Stimulated activated naive B cell treated with anti-CD40 and anti-IgM and Interleukin-4, amounts not matched to agents 10 μg/mL and 1 μg/mL and 100 μg/mL, for 72 hours (primary cell): ENCODE results near the gene ZMPSTE24.
A peak's percentile ranks its signal among the peaks of the same experiment; 100 is the strongest.
"Not testable (repeated sequence)": the region's sequence is repeated elsewhere in the genome, so short reads cannot be mapped to it uniquely, and the experiment has no call there.

ENCODE experiments used
- ATAC-seq, 2 donors: fragments of 150-1000 bp; cut with Tn5 transposase; replicated peaks; 2 replicates each; pipeline ENCODE4 v1.10.0; 2021; ENCODE audit warnings: moderate library complexity in 1 of 2
- DNase-seq: peaks from one replicate; pipeline ENCODE4 v3.0.0; 2021
- H3K27ac Mint-ChIP-seq: one replicate; pipeline ENCODE4 v1.8.0; 2022; ENCODE audit warnings: mild to moderate bottlenecking, mixed read lengths
- H3K27me3 Mint-ChIP-seq, 2 donors: one replicate each; pipeline ENCODE4 v1.8.0; 2022; ENCODE audit warnings: mixed read lengths in 2 of 2
- H3K36me3 Mint-ChIP-seq, 2 donors: one replicate each; pipeline ENCODE4 v1.8.0; 2022; ENCODE audit warnings: mixed read lengths in 2 of 2, mild to moderate bottlenecking in 1 of 2
- H3K4me1 Mint-ChIP-seq, 2 donors: one replicate each; pipeline ENCODE4 v1.8.0; 2022; ENCODE audit warnings: mixed read lengths in 2 of 2, mild to moderate bottlenecking in 1 of 2
- H3K4me3 Mint-ChIP-seq, 2 donors: one replicate each; pipeline ENCODE4 v1.8.0; 2022; ENCODE audit warnings: mild to moderate bottlenecking in 2 of 2, mixed read lengths in 2 of 2, moderate library complexity in 1 of 2
- H3K9me3 Mint-ChIP-seq, 2 donors: one replicate each; pipeline ENCODE4 v1.8.0; 2022; ENCODE audit warnings: mixed read lengths in 2 of 2, mild to moderate bottlenecking in 1 of 2

The ZMPSTE24 gene

DNA sequence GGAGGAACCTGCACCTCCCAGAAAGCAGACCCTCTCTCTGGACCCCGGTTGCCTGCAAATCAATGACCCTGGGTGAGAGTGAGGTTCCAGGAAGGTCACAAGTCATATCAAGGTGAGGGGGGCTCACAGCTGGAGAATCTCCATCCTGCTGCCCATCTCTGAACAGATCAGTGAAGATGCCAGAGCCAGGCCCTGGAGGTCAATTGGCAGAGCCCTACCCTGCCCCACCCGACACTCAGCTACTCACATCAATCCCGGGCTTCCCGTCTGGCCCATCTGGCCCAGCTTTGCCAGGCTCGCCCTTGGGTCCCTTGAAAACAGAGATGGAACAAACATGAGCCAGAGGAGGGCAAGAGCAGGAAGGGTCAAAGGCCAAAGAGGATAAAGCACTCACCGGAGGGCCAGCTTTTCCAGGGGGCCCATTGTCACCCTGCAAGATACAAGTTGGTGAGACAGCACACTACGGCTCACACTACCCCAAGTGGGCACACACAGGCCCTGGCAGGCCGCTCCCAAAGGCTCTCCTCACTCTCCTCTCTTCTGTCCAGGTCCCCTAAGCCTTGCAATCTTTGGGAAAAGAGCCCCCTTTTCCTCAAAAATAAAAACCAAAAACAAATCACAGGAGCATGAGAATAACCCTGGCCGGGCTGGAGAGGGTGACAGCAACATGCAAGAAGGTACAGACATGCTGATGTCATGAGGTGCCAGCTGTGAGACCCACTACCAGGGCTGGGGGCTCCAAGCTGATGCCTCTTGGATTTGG is 56.1 kb downstream of the ZMPSTE24 start:
- peak overlapping the region; percentile 61 to 80 for H3K4me3 Mint-ChIP-seq
- H3K27ac Mint-ChIP-seq, result peak overlapping the region; percentile 95
- peaks cover 7% of the 10 kb centered on the region in 2 donors for H3K27me3 Mint-ChIP-seq
- ATAC-seq (no peak), DNase-seq (no peak)
- peaks cover 0 to 5% of the 10 kb centered on the region in 2 donors for H3K36me3 Mint-ChIP-seq
- H3K4me1 Mint-ChIP-seq, result peaks cover 43 to 71% of the 10 kb centered on the region in 2 donors
- H3K9me3 Mint-ChIP-seq, result peaks cover 0 to 2% of the 10 kb centered on the region in 2 donors

- Mint-ChIP-seq H3K4me3 (peak overlapping the region; percentile 85 to 90), H3K4me1 (peaks cover 43 to 71% of the 10 kb centered on the region in 2 donors), H3K36me3 (peaks cover 0 to 5% of the 10 kb centered on the region in 2 donors), H3K9me3 (peaks cover 0 to 2% of the 10 kb centered on the region in 2 donors), H3K27me3 (peaks cover 7% of the 10 kb centered on the region in 2 donors), H3K27ac (peak overlapping the region; percentile 91)
- no peak for DNase-seq
- no peak for ATAC-seq
These were observed 56.7 kb downstream of the ZMPSTE24 start for GRCh38 chr1:40314721-40315238.

- peak overlapping the region; percentile 85 to 90 for H3K4me3 Mint-ChIP-seq
- peaks cover 7% of the 10 kb centered on the region in 2 donors for H3K27me3 Mint-ChIP-seq
- peak; percentile 63 to 65 for ATAC-seq
- peak overlapping the region; percentile 91 for H3K27ac Mint-ChIP-seq
- H3K4me1 Mint-ChIP-seq, result peaks cover 43 to 69% of the 10 kb centered on the region in 2 donors
- peak; percentile 83 for DNase-seq
- peaks cover 0 to 2% of the 10 kb centered on the region in 2 donors for H3K9me3 Mint-ChIP-seq
- peaks cover 0 to 5% of the 10 kb centered on the region in 2 donors for H3K36me3 Mint-ChIP-seq
These were observed 57.3 kb downstream of the ZMPSTE24 start for GRCh38 chr1:40315239-40315794.

DNA sequence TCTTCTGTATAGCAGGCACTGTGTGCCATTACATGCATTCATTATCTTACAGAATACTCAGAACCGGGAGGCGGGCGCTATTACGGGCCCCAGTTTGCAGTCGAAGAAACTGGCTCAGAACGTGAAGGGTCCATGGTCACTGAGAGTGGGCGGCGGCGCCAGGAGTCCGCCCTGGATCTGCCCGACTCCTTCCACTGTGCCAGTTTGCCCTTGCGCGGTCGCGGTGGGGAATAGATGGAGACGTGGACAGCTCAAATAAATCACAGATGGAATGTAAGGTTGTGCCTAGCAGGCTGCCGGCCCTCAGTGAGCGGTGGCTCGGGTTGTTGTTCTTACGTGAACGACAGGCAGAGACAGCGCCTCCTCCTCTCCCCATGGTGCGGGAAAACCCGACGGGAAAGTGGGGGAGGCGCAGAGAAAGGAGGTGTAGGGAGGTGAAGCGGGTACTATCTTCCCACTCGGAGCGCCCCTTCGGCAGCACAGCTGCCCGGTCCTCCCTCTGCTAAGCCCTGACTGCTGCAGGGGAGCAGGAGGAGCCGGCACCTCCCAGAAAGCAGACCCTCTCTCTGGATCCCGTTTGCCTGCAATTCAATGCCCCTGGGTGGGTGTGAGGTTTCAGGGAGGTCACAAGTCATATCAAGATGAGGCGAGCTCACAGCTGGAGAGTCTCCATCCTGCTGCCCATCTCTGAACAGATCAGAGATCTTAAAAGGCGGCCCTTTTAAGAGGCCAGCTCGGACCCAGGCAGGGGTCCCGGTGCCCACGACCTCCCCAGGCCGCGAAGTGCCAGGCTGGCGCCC is 58.0 kb downstream of the ZMPSTE24 start:
- DNase-seq, result no peak
- H3K9me3 Mint-ChIP-seq, result peaks cover 0 to 2% of the 10 kb centered on the region in 2 donors
- peaks cover 0 to 5% of the 10 kb centered on the region in 2 donors for H3K36me3 Mint-ChIP-seq
- peaks cover 40 to 62% of the 10 kb centered on the region in 2 donors for H3K4me1 Mint-ChIP-seq
- peak overlapping the region; percentile 85 to 90 for H3K4me3 Mint-ChIP-seq
- ATAC-seq, result peak; percentile 7 to 14
- H3K27me3 Mint-ChIP-seq, result peaks cover 7% of the 10 kb centered on the region in 2 donors
- peak overlapping the region; percentile 91 for H3K27ac Mint-ChIP-seq

GRCh38 chr1:40316595-40317393 is 58.8 kb downstream of the ZMPSTE24 start, which contains the start of gene COL9A2:
COL9A2 (minus strand) TSS chr1:40317286; CDS start chr1:40317197, 89 bp downstream.
- Mint-ChIP-seq H3K4me3 (peak within 1 kb of the TSS; percentile 85 to 90), H3K36me3 (peaks cover 0 to under 1% of the 10 kb centered on the region in 2 donors), H3K27ac (peak within 1 kb of the TSS; percentile 91), H3K27me3 (peaks cover 7% of the 10 kb centered on the region in 2 donors), H3K4me1 (peaks cover 38 to 58% of the 10 kb centered on the region in 2 donors), H3K9me3 (no peaks in the 10 kb centered on the region)
- peak; percentile 56 to 57 for ATAC-seq
- peak; percentile 67 for DNase-seq

DNA sequence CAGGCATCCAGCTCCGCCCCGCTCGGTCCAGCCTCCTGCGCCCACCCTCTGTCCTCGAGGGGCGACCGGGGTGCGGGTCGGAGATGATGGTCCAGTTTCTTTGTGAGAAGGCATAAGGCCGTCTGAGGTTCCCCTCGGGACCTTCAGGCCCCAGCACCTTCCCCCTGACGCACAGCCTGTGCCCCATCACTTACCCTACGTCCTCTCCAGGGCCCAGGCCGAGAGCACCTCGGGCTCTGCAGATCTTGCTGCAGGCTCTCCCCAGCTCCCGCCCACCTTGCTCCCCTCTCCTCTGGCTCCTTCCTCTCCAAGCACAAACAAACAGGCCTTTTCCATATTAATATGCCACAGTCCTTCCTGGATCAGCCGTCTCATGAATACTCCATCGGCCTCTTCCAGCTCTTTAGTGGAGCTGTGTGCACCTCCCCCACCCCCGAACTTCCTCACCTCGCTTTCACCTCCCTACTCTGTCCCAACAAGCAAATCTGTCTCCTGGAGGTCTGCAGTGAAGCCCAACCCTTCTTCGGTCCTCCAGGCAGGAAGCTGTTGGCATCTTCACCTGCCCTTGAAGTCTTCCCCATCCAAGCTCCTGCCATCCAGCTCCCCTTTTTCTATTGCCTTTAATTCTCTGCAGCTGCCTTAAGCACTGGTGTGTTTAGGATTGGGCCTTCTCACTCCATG is 59.5 kb downstream of the ZMPSTE24 start:
- no peak for ATAC-seq
- Mint-ChIP-seq H3K36me3 (no peaks in the 10 kb centered on the region), H3K4me1 (peaks cover 34 to 52% of the 10 kb centered on the region in 2 donors), H3K27me3 (peaks cover 7% of the 10 kb centered on the region in 2 donors), H3K27ac (no peak overlapping the region), H3K4me3 (peak overlapping the region; percentile 73 to 90), H3K9me3 (no peaks in the 10 kb centered on the region)
- DNase-seq, result no peak

- ATAC-seq, result no peak
- no peak for DNase-seq
- H3K36me3 Mint-ChIP-seq, result no peaks in the 10 kb centered on the region
- no peak overlapping the region for H3K4me3 Mint-ChIP-seq
- no peak overlapping the region for H3K27ac Mint-ChIP-seq
- H3K27me3 Mint-ChIP-seq, result peaks cover 7% of the 10 kb centered on the region in 2 donors
- peaks cover 28 to 42% of the 10 kb centered on the region in 2 donors for H3K4me1 Mint-ChIP-seq
- no peaks in the 10 kb centered on the region for H3K9me3 Mint-ChIP-seq
These were observed 60.4 kb downstream of the ZMPSTE24 start for GRCh38 chr1:40318476-40318875.

DNA sequence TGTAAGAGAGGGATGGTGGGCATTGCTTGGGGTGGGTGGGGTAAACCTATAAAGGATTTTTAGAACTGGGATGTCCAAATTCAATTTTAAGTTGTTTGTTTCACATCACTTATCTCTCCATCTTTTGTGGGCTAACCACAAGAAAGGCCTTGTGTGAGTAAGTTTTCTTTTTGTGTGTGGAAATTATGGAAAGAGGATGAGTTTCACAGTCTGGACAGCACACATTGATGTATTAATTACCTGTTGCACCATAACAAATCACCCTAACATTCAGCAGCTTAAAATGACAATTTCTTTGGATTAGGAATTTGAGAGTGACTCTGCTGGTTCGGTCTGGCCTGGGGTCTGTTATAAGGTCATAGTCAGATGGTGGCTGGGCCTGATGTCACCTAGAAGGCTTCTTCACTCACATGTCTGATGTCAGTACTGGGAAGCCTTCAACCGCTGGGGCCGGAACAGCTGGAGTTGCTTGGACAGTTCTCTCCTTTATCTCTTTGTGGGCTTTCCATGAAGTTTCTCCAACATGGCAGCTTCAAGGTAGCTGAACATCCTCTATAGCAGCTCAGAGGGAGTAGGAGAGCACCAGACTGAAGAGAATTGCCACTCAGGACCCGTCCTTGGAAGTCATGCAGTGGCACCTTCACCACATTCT is 61.1 kb downstream of the ZMPSTE24 start:
- no peaks in the 10 kb centered on the region for H3K9me3 Mint-ChIP-seq
- H3K27me3 Mint-ChIP-seq, result peaks cover 7% of the 10 kb centered on the region in 2 donors
- no peaks in the 10 kb centered on the region for H3K36me3 Mint-ChIP-seq
- H3K4me3 Mint-ChIP-seq, result no peak overlapping the region
- peaks cover 22 to 36% of the 10 kb centered on the region in 2 donors for H3K4me1 Mint-ChIP-seq
- ATAC-seq (no peak), DNase-seq (no peak)
- no peak overlapping the region for H3K27ac Mint-ChIP-seq

DNA sequence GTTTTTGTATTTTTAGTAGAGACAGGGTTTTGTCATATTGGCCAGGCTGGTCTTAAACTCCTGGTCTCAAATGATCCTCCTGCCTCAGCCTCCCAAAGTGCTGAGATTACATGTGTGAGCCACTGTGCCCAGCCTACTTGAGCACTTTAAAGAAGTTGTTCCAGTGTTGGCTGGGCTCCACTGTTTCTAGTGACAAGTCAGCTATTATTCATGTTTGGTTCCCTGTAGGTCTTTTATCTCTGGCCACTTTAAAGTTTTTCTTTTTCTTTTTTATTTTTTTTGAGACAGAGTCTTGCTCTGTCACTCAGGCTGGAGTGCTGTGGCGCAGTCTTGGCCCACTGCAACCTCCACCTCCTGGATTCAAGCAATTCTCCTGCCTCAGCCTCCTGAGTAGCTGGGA is 73.4 kb downstream of the ZMPSTE24 start:
- ATAC-seq, H3K4me3 Mint-ChIP-seq, H3K27ac Mint-ChIP-seq: not testable (repeated sequence)

GRCh38 chr1:40332695-40333094 is 74.7 kb downstream of the ZMPSTE24 start:
- Mint-ChIP-seq H3K9me3 (no peaks in the 10 kb centered on the region), H3K4me3 (no peak overlapping the region), H3K27me3 (no peaks in the 10 kb centered on the region), H3K4me1 (no peaks in the 10 kb centered on the region), H3K27ac (no peak overlapping the region), H3K36me3 (no peaks in the 10 kb centered on the region)
- no peak for ATAC-seq
- no peak for DNase-seq

More for the DNA sequence above, 73.4 kb downstream of the ZMPSTE24 start:
- H3K27me3 Mint-ChIP-seq, H3K9me3 Mint-ChIP-seq, H3K36me3 Mint-ChIP-seq, DNase-seq, H3K4me1 Mint-ChIP-seq: not testable (repeated sequence)

GRCh38 chr1:40337443-40337842 is 79.4 kb downstream of the ZMPSTE24 start:
- Mint-ChIP-seq H3K9me3 (peaks cover 0 to 3% of the 10 kb centered on the region in 2 donors), H3K27me3 (no peaks in the 10 kb centered on the region), H3K27ac (no peak overlapping the region), H3K4me1 (peaks cover 25 to 41% of the 10 kb centered on the region in 2 donors), H3K4me3 (no peak overlapping the region), H3K36me3 (no peaks in the 10 kb centered on the region)
- DNase-seq (no peak), ATAC-seq (no peak)

GRCh38 chr1:40338745-40339419 is 80.8 kb downstream of the ZMPSTE24 start:
- no peaks in the 10 kb centered on the region for H3K27me3 Mint-ChIP-seq
- peaks cover 0 to 3% of the 10 kb centered on the region in 2 donors for H3K9me3 Mint-ChIP-seq
- H3K36me3 Mint-ChIP-seq, result no peaks in the 10 kb centered on the region
- peak overlapping the region; percentile 42 to 77 for H3K4me3 Mint-ChIP-seq
- peaks cover 31 to 49% of the 10 kb centered on the region in 2 donors for H3K4me1 Mint-ChIP-seq
- H3K27ac Mint-ChIP-seq, result peak overlapping the region; percentile 11
- peak; percentile 83 for DNase-seq
- ATAC-seq, result peak; percentile 94 to 95
